GM23338 (cell line): ENCODE measurements around the gene PIK3C3. TPM values are rescaled to one million over a fixed set of nuclear protein-coding genes. Genes with fewer than 3 reads are reported as not detected.

Source experiments
- ATAC-seq: fragments of 200-7000 bp; cut with Tn5 transposase; 3 replicates; pipeline ENCODE4 v1.9.1; 2020
- DNase-seq: peaks from one replicate; pipeline ENCODE4 v3.0.0-alpha.2; 2015; ENCODE audit warnings: low spot score
- H2AFZ ChIP-seq: fragments of 200-600 bp; sonication (generic); 2 replicates; pipeline ENCODE4 v1.8.0; 2016; ENCODE audit warnings: antibody characterized with exemption, mild to moderate bottlenecking, moderate library complexity
- H3F3A ChIP-seq: fragments of 200-600 bp; sonication (generic); replicated peaks from 2 replicates; pipeline ENCODE4 v1.8.0; 2017; ENCODE audit warnings: antibody characterized with exemption, mixed run types, low read depth
- H3K27ac ChIP-seq: fragments of 200-600 bp; sonication (generic); 2 replicates; pipeline ENCODE4 v1.6.1; 2016; ENCODE audit warnings: low read depth
- H3K27me3 ChIP-seq: fragments of 200-600 bp; sonication (generic); 2 replicates; pipeline ENCODE4 v1.8.0; 2016; ENCODE audit warnings: mild to moderate bottlenecking, mixed run types, moderate library complexity; ENCODE audit not compliant: insufficient read depth
- H3K36me3 ChIP-seq: fragments of 200-600 bp; sonication (generic); 2 replicates; pipeline ENCODE4 v1.8.0; 2016; ENCODE audit warnings: mild to moderate bottlenecking; ENCODE audit not compliant: insufficient read depth
- H3K4me1 ChIP-seq: fragments of 200-600 bp; sonication (generic); 2 replicates; pipeline ENCODE4 v1.8.0; 2016; ENCODE audit warnings: mild to moderate bottlenecking, moderate library complexity; ENCODE audit not compliant: insufficient read depth
- H3K4me2 ChIP-seq: fragments of 200-600 bp; sonication (generic); 2 replicates; pipeline ENCODE4 v1.7.1; 2017; ENCODE audit warnings: mixed run types
- H3K4me3 ChIP-seq: fragments of 200-600 bp; sonication (generic); 2 replicates; pipeline ENCODE4 v1.6.1; 2016; ENCODE audit warnings: mixed run types
- H3K79me2 ChIP-seq: fragments of 200-600 bp; sonication (generic); replicated peaks from 2 replicates; pipeline ENCODE4 v1.8.0; 2017; ENCODE audit warnings: mild to moderate bottlenecking; ENCODE audit not compliant: insufficient read depth
- H3K9me2 ChIP-seq: fragments of 200-600 bp; sonication (generic); 2 replicates; pipeline ENCODE4 v1.8.0; 2017; ENCODE audit not compliant: insufficient read depth
- H4K20me1 ChIP-seq: fragments of 200-600 bp; sonication (generic); replicated peaks from 2 replicates; pipeline ENCODE4 v1.8.0; 2017; ENCODE audit warnings: mild to moderate bottlenecking; ENCODE audit not compliant: insufficient read depth
- H3K27ac Mint-ChIP-seq: 2 replicates; pipeline ENCODE4 v1.8.0; 2020; ENCODE audit warnings: inconsistent platforms, mild to moderate bottlenecking, moderate library complexity, mixed read lengths
- H3K27me3 Mint-ChIP-seq: 3 replicates; pipeline ENCODE4 v1.8.0; 2022; ENCODE audit warnings: low read depth, mild to moderate bottlenecking, moderate library complexity, mixed read lengths, inconsistent platforms; ENCODE audit not compliant: insufficient read depth, poor library complexity
- H3K36me3 Mint-ChIP-seq: 3 replicates; pipeline ENCODE4 v1.8.0; 2021; ENCODE audit warnings: low read depth, mild to moderate bottlenecking, inconsistent platforms, moderate library complexity, mixed read lengths
- H3K4me1 Mint-ChIP-seq: 3 replicates; pipeline ENCODE4 v1.8.0; 2020; ENCODE audit warnings: mild to moderate bottlenecking, inconsistent platforms, mixed read lengths
- H3K4me3 Mint-ChIP-seq: 3 replicates; pipeline ENCODE4 v1.8.0; 2021; ENCODE audit warnings: moderate library complexity, mild to moderate bottlenecking, inconsistent platforms, mixed read lengths
- H3K9me3 Mint-ChIP-seq: 3 replicates; pipeline ENCODE4 v1.8.0; 2020; ENCODE audit warnings: moderate library complexity, mild to moderate bottlenecking, inconsistent platforms, mixed read lengths
- CREB1 ChIP-seq: fragments of 250-450 bp; sonication (Bioruptor Pico); IDR thresholded peaks from 2 replicates; pipeline ENCODE4 v1.5.0; 2020; ENCODE audit warnings: low read depth, mild to moderate bottlenecking, moderate library complexity
- EZH2 ChIP-seq: fragments of 200-600 bp; sonication (generic); IDR thresholded peaks from one replicate; pipeline ENCODE4 v1.8.0; 2017; ENCODE audit warnings: antibody characterized with exemption, mild to moderate bottlenecking, low read depth; ENCODE audit not compliant: unreplicated experiment
- EZH2phosphoT487 ChIP-seq: fragments of 200-600 bp; sonication (generic); IDR thresholded peaks from one replicate; pipeline ENCODE4 v1.8.1; 2018; ENCODE audit warnings: antibody characterized with exemption; ENCODE audit not compliant: unreplicated experiment
- JUNB ChIP-seq: IDR thresholded peaks from one replicate; pipeline ENCODE4 v1.6.1; 2016; ENCODE audit warnings: antibody characterized with exemption; ENCODE audit not compliant: unreplicated experiment
- NANOG ChIP-seq: IDR thresholded peaks from 2 replicates; pipeline ENCODE4 v1.6.1; 2016; ENCODE audit warnings: antibody characterized with exemption, borderline replicate concordance
- POLR2AphosphoS5 ChIP-seq: IDR thresholded peaks from 2 replicates; pipeline ENCODE4 v1.6.1; 2016; ENCODE audit warnings: antibody characterized with exemption, low read depth
- STAT1 ChIP-seq: IDR thresholded peaks from one replicate; pipeline ENCODE4 v1.6.1; 2016; ENCODE audit warnings: antibody characterized with exemption; ENCODE audit not compliant: unreplicated experiment
- ZNF114 ChIP-seq: fragments of 250-450 bp; sonication (Bioruptor Pico); IDR thresholded peaks from 2 replicates; pipeline ENCODE4 v1.5.0; 2020; ENCODE audit warnings: mild to moderate bottlenecking, moderate library complexity
- ZNF331 ChIP-seq: fragments of 250-450 bp; sonication (Bioruptor Pico); IDR thresholded peaks from 2 replicates; pipeline ENCODE4 v1.5.0; 2020; ENCODE audit warnings: low read depth, mild to moderate bottlenecking, moderate library complexity
- polyA plus RNA-seq: library from polyadenylated mRNA; unstranded; fragments of >200 nt; fragmentation: Nextera tagmentation; extraction: Ambion mirVana; gene quantifications from 2 replicates; pipeline ENCODE4 v1.2.1, GENCODE V29; 2016
- total RNA-seq: library from RNA; depleted of rRNA; stranded (reverse); fragments of >200 nt; shearing (Covaris generic); gene quantifications from 2 replicates; pipeline ENCODE4 v1.2.3, GENCODE V29; 2014
- TF ChIP-seq, protein P1 (sequence below): fragments of 250-450 bp; sonication (Bioruptor Pico); IDR thresholded peaks from 2 replicates; pipeline ENCODE4 v1.5.0; 2020; ENCODE audit warnings: mild to moderate bottlenecking, moderate library complexity
- TF ChIP-seq, protein P2 (sequence below), 2 experiments: fragments of 200-600 bp in 1 of 2; sonication (generic) in 1 of 2; conservative IDR thresholded peaks; 2 replicates each; pipeline versions ENCODE4 v1.5.1 to v1.6.1; 2016 to 2017; ENCODE audit warnings: antibody characterized with exemption in 2 of 2, low read depth in 2 of 2, mild to moderate bottlenecking in 2 of 2, moderate library complexity in 1 of 2
- TF ChIP-seq, protein P3 (sequence below): IDR thresholded peaks from 2 replicates; pipeline ENCODE4 v1.6.1; 2016; ENCODE audit warnings: antibody characterized with exemption
- TF ChIP-seq, protein P4 (sequence below): IDR thresholded peaks from one replicate; pipeline ENCODE4 v1.6.1; 2018; ENCODE audit warnings: antibody characterized with exemption; ENCODE audit not compliant: unreplicated experiment

The PIK3C3 gene
- total and polyA plus RNA-seq, 2 experiments from 2014 or later: 25.9 to 35.4 TPM

DNA sequence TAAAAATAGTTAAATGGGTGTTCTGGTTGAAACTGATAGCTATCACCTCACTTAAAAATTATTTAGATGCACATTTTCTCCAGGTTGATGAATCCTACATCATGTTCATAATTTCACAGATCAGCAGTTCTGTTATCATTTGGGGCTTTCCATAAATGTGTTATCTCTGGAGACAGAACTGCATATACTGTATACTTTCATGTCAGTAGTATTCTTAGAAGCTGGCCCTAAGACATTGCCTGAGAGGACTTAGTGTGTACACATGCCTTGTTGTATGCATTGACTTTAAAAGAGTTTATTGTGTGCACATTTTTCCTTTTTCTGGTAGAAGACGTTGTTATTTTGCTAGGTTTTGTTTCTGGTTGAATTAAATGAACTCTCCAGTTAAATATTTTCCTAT is 41.0 kb downstream of the PIK3C3 start:
- H3K27ac ChIP-seq: no peak overlapping the region
- Mint-ChIP-seq H3K9me3 (no peaks in the 10 kb centered on the region), H3K4me1 (peaks cover 7% of the 10 kb centered on the region; the same call in 2 of the 3 replicates), H3K27me3 (no peaks in the 10 kb centered on the region), H3K27ac (no peak overlapping the region), H3K4me3 (no peak overlapping the region), H3K36me3 (peaks cover 16% of the 10 kb centered on the region)
- H3K27me3 ChIP-seq: no peaks in the 10 kb centered on the region
- H3K4me2 ChIP-seq: no peak overlapping the region
- no peaks in the 10 kb centered on the region for H4K20me1 ChIP-seq
- TF ChIP-seq, protein P1, sequence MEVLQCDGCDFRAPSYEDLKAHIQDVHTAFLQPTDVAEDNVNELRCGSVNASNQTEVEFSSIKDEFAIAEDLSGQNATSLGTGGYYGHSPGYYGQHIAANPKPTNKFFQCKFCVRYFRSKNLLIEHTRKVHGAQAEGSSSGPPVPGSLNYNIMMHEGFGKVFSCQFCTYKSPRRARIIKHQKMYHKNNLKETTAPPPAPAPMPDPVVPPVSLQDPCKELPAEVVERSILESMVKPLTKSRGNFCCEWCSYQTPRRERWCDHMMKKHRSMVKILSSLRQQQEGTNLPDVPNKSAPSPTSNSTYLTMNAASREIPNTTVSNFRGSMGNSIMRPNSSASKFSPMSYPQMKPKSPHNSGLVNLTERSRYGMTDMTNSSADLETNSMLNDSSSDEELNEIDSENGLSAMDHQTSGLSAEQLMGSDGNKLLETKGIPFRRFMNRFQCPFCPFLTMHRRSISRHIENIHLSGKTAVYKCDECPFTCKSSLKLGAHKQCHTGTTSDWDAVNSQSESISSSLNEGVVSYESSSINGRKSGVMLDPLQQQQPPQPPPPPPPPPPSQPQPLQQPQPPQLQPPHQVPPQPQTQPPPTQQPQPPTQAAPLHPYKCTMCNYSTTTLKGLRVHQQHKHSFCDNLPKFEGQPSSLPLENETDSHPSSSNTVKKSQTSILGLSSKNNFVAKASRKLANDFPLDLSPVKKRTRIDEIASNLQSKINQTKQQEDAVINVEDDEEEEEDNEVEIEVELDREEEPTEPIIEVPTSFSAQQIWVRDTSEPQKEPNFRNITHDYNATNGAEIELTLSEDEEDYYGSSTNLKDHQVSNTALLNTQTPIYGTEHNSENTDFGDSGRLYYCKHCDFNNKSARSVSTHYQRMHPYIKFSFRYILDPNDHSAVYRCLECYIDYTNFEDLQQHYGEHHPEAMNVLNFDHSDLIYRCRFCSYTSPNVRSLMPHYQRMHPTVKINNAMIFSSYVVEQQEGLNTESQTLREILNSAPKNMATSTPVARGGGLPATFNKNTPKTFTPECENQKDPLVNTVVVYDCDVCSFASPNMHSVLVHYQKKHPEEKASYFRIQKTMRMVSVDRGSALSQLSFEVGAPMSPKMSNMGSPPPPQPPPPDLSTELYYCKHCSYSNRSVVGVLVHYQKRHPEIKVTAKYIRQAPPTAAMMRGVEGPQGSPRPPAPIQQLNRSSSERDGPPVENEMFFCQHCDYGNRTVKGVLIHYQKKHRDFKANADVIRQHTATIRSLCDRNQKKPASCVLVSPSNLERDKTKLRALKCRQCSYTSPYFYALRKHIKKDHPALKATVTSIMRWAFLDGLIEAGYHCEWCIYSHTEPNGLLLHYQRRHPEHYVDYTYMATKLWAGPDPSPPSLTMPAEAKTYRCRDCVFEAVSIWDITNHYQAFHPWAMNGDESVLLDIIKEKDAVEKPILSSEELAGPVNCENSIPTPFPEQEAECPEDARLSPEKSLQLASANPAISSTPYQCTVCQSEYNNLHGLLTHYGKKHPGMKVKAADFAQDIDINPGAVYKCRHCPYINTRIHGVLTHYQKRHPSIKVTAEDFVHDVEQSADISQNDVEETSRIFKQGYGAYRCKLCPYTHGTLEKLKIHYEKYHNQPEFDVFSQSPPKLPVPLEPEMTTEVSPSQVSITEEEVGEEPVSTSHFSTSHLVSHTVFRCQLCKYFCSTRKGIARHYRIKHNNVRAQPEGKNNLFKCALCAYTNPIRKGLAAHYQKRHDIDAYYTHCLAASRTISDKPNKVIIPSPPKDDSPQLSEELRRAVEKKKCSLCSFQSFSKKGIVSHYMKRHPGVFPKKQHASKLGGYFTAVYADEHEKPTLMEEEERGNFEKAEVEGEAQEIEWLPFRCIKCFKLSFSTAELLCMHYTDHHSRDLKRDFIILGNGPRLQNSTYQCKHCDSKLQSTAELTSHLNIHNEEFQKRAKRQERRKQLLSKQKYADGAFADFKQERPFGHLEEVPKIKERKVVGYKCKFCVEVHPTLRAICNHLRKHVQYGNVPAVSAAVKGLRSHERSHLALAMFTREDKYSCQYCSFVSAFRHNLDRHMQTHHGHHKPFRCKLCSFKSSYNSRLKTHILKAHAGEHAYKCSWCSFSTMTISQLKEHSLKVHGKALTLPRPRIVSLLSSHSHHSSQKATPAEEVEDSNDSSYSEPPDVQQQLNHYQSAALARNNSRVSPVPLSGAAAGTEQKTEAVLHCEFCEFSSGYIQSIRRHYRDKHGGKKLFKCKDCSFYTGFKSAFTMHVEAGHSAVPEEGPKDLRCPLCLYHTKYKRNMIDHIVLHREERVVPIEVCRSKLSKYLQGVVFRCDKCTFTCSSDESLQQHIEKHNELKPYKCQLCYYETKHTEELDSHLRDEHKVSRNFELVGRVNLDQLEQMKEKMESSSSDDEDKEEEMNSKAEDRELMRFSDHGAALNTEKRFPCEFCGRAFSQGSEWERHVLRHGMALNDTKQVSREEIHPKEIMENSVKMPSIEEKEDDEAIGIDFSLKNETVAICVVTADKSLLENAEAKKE: no peak
- no peak for TF ChIP-seq ZNF331
- no peak for TF ChIP-seq NANOG
- no peak for TF ChIP-seq EZH2phosphoT487
- TF ChIP-seq, protein P2, sequence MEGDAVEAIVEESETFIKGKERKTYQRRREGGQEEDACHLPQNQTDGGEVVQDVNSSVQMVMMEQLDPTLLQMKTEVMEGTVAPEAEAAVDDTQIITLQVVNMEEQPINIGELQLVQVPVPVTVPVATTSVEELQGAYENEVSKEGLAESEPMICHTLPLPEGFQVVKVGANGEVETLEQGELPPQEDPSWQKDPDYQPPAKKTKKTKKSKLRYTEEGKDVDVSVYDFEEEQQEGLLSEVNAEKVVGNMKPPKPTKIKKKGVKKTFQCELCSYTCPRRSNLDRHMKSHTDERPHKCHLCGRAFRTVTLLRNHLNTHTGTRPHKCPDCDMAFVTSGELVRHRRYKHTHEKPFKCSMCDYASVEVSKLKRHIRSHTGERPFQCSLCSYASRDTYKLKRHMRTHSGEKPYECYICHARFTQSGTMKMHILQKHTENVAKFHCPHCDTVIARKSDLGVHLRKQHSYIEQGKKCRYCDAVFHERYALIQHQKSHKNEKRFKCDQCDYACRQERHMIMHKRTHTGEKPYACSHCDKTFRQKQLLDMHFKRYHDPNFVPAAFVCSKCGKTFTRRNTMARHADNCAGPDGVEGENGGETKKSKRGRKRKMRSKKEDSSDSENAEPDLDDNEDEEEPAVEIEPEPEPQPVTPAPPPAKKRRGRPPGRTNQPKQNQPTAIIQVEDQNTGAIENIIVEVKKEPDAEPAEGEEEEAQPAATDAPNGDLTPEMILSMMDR (conservative IDR thresholded peaks at IDR 0.05; ENCODE audit: low read depth in 2 of 2): no peak
- no peak for TF ChIP-seq CREB1
- TF ChIP-seq ZNF114 (CRISPR knock-in tag): no peak
- TF ChIP-seq, protein P3, sequence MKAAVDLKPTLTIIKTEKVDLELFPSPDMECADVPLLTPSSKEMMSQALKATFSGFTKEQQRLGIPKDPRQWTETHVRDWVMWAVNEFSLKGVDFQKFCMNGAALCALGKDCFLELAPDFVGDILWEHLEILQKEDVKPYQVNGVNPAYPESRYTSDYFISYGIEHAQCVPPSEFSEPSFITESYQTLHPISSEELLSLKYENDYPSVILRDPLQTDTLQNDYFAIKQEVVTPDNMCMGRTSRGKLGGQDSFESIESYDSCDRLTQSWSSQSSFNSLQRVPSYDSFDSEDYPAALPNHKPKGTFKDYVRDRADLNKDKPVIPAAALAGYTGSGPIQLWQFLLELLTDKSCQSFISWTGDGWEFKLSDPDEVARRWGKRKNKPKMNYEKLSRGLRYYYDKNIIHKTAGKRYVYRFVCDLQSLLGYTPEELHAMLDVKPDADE: no peak
- no peak for TF ChIP-seq EZH2
- TF ChIP-seq POLR2AphosphoS5: no peak
- TF ChIP-seq JUNB: no peak
- TF ChIP-seq STAT1: no peak
- TF ChIP-seq, protein P4, sequence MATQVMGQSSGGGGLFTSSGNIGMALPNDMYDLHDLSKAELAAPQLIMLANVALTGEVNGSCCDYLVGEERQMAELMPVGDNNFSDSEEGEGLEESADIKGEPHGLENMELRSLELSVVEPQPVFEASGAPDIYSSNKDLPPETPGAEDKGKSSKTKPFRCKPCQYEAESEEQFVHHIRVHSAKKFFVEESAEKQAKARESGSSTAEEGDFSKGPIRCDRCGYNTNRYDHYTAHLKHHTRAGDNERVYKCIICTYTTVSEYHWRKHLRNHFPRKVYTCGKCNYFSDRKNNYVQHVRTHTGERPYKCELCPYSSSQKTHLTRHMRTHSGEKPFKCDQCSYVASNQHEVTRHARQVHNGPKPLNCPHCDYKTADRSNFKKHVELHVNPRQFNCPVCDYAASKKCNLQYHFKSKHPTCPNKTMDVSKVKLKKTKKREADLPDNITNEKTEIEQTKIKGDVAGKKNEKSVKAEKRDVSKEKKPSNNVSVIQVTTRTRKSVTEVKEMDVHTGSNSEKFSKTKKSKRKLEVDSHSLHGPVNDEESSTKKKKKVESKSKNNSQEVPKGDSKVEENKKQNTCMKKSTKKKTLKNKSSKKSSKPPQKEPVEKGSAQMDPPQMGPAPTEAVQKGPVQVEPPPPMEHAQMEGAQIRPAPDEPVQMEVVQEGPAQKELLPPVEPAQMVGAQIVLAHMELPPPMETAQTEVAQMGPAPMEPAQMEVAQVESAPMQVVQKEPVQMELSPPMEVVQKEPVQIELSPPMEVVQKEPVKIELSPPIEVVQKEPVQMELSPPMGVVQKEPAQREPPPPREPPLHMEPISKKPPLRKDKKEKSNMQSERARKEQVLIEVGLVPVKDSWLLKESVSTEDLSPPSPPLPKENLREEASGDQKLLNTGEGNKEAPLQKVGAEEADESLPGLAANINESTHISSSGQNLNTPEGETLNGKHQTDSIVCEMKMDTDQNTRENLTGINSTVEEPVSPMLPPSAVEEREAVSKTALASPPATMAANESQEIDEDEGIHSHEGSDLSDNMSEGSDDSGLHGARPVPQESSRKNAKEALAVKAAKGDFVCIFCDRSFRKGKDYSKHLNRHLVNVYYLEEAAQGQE: no peak
- H3K4me3 ChIP-seq: no peak overlapping the region
- ATAC-seq (no peak), DNase-seq (no peak)
- no peaks in the 10 kb centered on the region for H3K9me2 ChIP-seq
- peaks cover 11% of the 10 kb centered on the region for H3K4me1 ChIP-seq
- no peaks in the 10 kb centered on the region for H3F3A ChIP-seq
- no peaks in the 10 kb centered on the region for H3K79me2 ChIP-seq
- H2AFZ ChIP-seq: no peak overlapping the region
- no peaks in the 10 kb centered on the region; the same call in 1 of the 2 replicates for H3K36me3 ChIP-seq
